K562 (cell line): ENCODE measurements around the gene PPP1R3G. TPM values are rescaled to one million over a fixed set of nuclear protein-coding genes. Genes with fewer than 3 reads are reported as not detected.

Experiments used
- ATAC-seq: fragments of 200-7000 bp; cut with Tn5 transposase; 3 replicates; pipeline ENCODE4 v1.9.1; 2020; ENCODE audit warnings: moderate library complexity
- BruUV-seq: library from RNA; stranded (reverse); fragments of 400-500 nt; replicated peaks from 2 replicates; lab custom pipeline; 2021; lab: Mats Ljungman, UMichigan
- CTCF ChIA-PET: fragments of 300-600 bp; formaldehyde crosslinking; extraction: SDS; loops from one replicate; lab custom pipeline; 2021; ENCODE audit warnings: low intra/inter-chr PET ratio; lab: Yijun Ruan, JAX
- POLR2A ChIA-PET: fragments of 300-600, 350-650 bp; sonication (Branson Sonifier 250); formaldehyde crosslinking; extraction: SDS; loops from one replicate; lab custom pipeline; 2021; ENCODE audit warnings: antibody characterized with exemption, inconsistent platforms; lab: Yijun Ruan, JAX
- DNase-seq, 4 experiments: peaks; one replicate each; pipeline versions ENCODE4 v3.0.0 to v3.0.0-alpha.2; 2011 to 2018; ENCODE audit warnings: low spot score in 3 of 4, mixed read lengths in 3 of 4; ENCODE audit errors: extremely low read depth in 1 of 4
- FAIRE-seq: peaks from 2 replicates; lab custom pipeline; 2011; peaks lifted over from hg19 to GRCh38; lab: Jason Lieb, UNC
- H2AFZ ChIP-seq: 2 replicates; pipeline ENCODE4 v1.6.0; 2011; ENCODE audit warnings: low read depth, low read length, control low read depth, inconsistent platforms
- H3K27ac ChIP-seq: fragments of 200-600 bp; 3 replicates; pipeline ENCODE4 v1.8.0; 2011; ENCODE audit warnings: low read depth, mild to moderate bottlenecking, control low read depth, inconsistent platforms, low read length, moderate library complexity, mixed read lengths; ENCODE audit errors: extremely low read depth
- H3K27me3 ChIP-seq, 2 experiments: fragments of 300-600 bp in 1 of 2; 2 replicates in 1 of 2; 3 replicates in 1 of 2; pipeline versions ENCODE4 v1.6.0 to v1.8.0; 2011; ENCODE audit warnings: inconsistent platforms in 2 of 2, low read length in 2 of 2, mild to moderate bottlenecking in 1 of 2, mixed read lengths in 1 of 2, moderate library complexity in 1 of 2; ENCODE audit not compliant: control insufficient read depth in 2 of 2, insufficient read depth in 2 of 2
- H3K36me3 ChIP-seq: fragments of 300-600 bp; 3 replicates; pipeline ENCODE4 v1.8.0; 2011; ENCODE audit warnings: mild to moderate bottlenecking, low read length, inconsistent platforms; ENCODE audit not compliant: control insufficient read depth, insufficient read depth
- H3K4me1 ChIP-seq, 2 experiments: fragments of 200-600 bp in 1 of 2; replicated peaks in 1 of 2; 2 replicates in 1 of 2; 3 replicates in 1 of 2; pipeline versions ENCODE4 v1.5.1 to v1.8.0; 2011; ENCODE audit warnings: inconsistent platforms in 2 of 2, low read length in 2 of 2, mild to moderate bottlenecking in 1 of 2, mixed read lengths in 1 of 2, moderate library complexity in 1 of 2; ENCODE audit not compliant: control insufficient read depth in 2 of 2, insufficient read depth in 2 of 2
- H3K4me2 ChIP-seq: 2 replicates; pipeline ENCODE4 v1.6.1; 2011; ENCODE audit warnings: low read length, control low read depth, inconsistent platforms, mixed read lengths; ENCODE audit not compliant: insufficient read depth
- H3K4me3 ChIP-seq: fragments of 200-600 bp; sonication (generic), shearing (Covaris generic); 2 replicates; pipeline ENCODE4 v1.5.1; 2016; ENCODE audit warnings: control low read depth, inconsistent platforms
- H3K79me2 ChIP-seq: fragments of 200-600 bp; 3 replicates; pipeline ENCODE4 v1.8.0; 2011; ENCODE audit warnings: low read length, inconsistent platforms; ENCODE audit not compliant: control insufficient read depth, insufficient read depth
- H3K9ac ChIP-seq, 2 experiments: 2 replicates each; pipeline versions ENCODE4 v1.6.0 to v1.6.1; 2011; ENCODE audit warnings: low read depth in 2 of 2, low read length in 2 of 2, control low read depth in 1 of 2, inconsistent platforms in 1 of 2, mild to moderate bottlenecking in 1 of 2, mixed read lengths in 1 of 2; ENCODE audit not compliant: insufficient read depth in 1 of 2
- H3K9me1 ChIP-seq: one replicate; pipeline ENCODE4 v1.6.0; 2011; ENCODE audit warnings: inconsistent platforms, mild to moderate bottlenecking, low read length, moderate library complexity; ENCODE audit not compliant: control insufficient read depth, insufficient read depth
- H3K9me3 ChIP-seq: replicated peaks from 2 replicates; pipeline ENCODE4 v1.5.1; 2011; ENCODE audit warnings: low read depth, low read length, inconsistent platforms; ENCODE audit not compliant: control insufficient read depth, insufficient read depth
- H4K20me1 ChIP-seq: replicated peaks from 2 replicates; pipeline ENCODE4 v1.6.1; 2011; ENCODE audit warnings: low read length, inconsistent platforms, mixed read lengths; ENCODE audit not compliant: control insufficient read depth, insufficient read depth
- JUNB ChIP-seq: fragments of 450-650 bp; formaldehyde crosslinking; conservative IDR thresholded peaks from 2 replicates; pipeline ENCODE4 v1.4.0; 2020; ENCODE audit warnings: mild to moderate bottlenecking
- PRMT5 ChIP-seq: sonication (generic); formaldehyde crosslinking; IDR thresholded peaks from 2 replicates; pipeline ENCODE4 v1.5.0; 2020; ENCODE audit warnings: missing genetic modification reagents
- PYGO2 ChIP-seq: fragments of 450-650 bp; IDR thresholded peaks from 2 replicates; pipeline ENCODE4 v1.6.1; 2016; ENCODE audit warnings: mild to moderate bottlenecking, missing genetic modification characterization, moderate library complexity, missing compliant biosample characterization
- RBM14 ChIP-seq: fragments of 200-400 bp; formaldehyde crosslinking; IDR thresholded peaks from 2 replicates; pipeline ENCODE4 v1.6.1; 2018; ENCODE audit warnings: low read depth, mild to moderate bottlenecking, low read length, moderate library complexity, borderline replicate concordance; ENCODE audit not compliant: insufficient read depth
- RCOR1 ChIP-seq, 2 experiments: IDR thresholded peaks; 2 replicates each; pipeline ENCODE4 v1.6.1; 2012; ENCODE audit warnings: low read depth in 2 of 2, low read length in 2 of 2, borderline replicate concordance in 1 of 2, improper control_type of control experiment in 1 of 2
- SAFB ChIP-seq: fragments of 200-400 bp; formaldehyde crosslinking; IDR thresholded peaks from 2 replicates; pipeline ENCODE4 v1.6.1; 2017; ENCODE audit warnings: low read depth, low read length, borderline replicate concordance
- SRSF7 ChIP-seq: fragments of 200-400 bp; formaldehyde crosslinking; optimal IDR thresholded peaks from 2 replicates; pipeline ENCODE3; 2017; ENCODE audit warnings: mild to moderate bottlenecking, low read depth, low read length
- STAT5B ChIP-seq: fragments of 250-450 bp; sonication (Bioruptor Pico); IDR thresholded peaks from 2 replicates; pipeline ENCODE4 v1.8.0; 2021; ENCODE audit warnings: mild to moderate bottlenecking, inconsistent platforms
- WHSC1 ChIP-seq: IDR thresholded peaks from one replicate; pipeline ENCODE4 v1.6.1; 2012; ENCODE audit warnings: low read length, control low read depth, inconsistent platforms
- ZNF253 ChIP-seq: fragments of 250-450 bp; sonication (Bioruptor Pico); conservative IDR thresholded peaks from 2 replicates; pipeline ENCODE4 v1.6.1; 2021; ENCODE audit warnings: mild to moderate bottlenecking
- WGBS: fragments of 100-300 bp; shearing (Covaris generic); methylation state at CpG from one replicate; pipeline ENCODE4 v1.1.6; 2016; ENCODE audit warnings: low coverage, mixed read lengths; ENCODE audit not compliant: insufficient coverage; ENCODE audit errors: missing lambda C conversion rate; 5-methylcytosine and 5-hydroxymethylcytosine counted together
- in situ Hi-C: fragments of 300-500 bp; cut with MboI; formaldehyde crosslinking; loops from 4 replicates; pipeline ENCODE4 v1.15.0; 2018; ENCODE audit warnings: inconsistent platforms, mixed read lengths
- intact Hi-C: fragments of 100-400 bp; cut with micrococcal nuclease; formaldehyde crosslinking; loops from 2 replicates; pipeline ENCODE4 v1.14.2; 2022
- polyA plus RNA-seq, 8 experiments: library from polyadenylated mRNA; depleted of rRNA in 4 of 8; stranded (reverse) in 5 of 8; unstranded in 3 of 8; fragments of >200 nt; fragmentation: Nextera tagmentation in 2 of 8; fragmentation: Illumina TruSeq in 1 of 8; extraction: Ambion mirVana in 2 of 8; extraction: Trizol in 1 of 8; gene quantifications; 2 replicates each; pipeline versions ENCODE4 v1.2.1 to v1.2.3, GENCODE V29; 2011 to 2014; ENCODE audit warnings: inconsistent platforms in 1 of 8, missing spikeins in 1 of 8
- total RNA-seq, 7 experiments: library from RNA; depleted of rRNA in 6 of 7; stranded (reverse); fragments of >200 nt in 6 of 7; fragmentation: Illumina TruSeq in 2 of 7; extraction: Trizol in 2 of 7; gene quantifications; 2 replicates each; pipeline versions ENCODE4 v1.2.1 to v1.2.3, GENCODE V29; 2011 to 2021; ENCODE audit warnings: low replicate concordance in 1 of 7
- TF ChIP-seq, protein P1 (sequence below), 2 experiments: fragments of 450-650 bp in 1 of 2; sonication (generic) in 1 of 2; formaldehyde crosslinking in 1 of 2; IDR thresholded peaks; 2 replicates each; pipeline versions ENCODE4 v1.7.1 to v1.9.0; 2016 to 2022; ENCODE audit warnings: inconsistent platforms in 1 of 2, mild to moderate bottlenecking in 1 of 2, missing genetic modification reagents in 1 of 2

The PPP1R3G gene
- total and polyA plus RNA-seq, 9 of the 15 experiments (the other 6 are each of a cell fraction or from before 2014, with no cell fraction given), result 0.01 to 0.13 (median 0.01) TPM; not detected in 4

DNA sequence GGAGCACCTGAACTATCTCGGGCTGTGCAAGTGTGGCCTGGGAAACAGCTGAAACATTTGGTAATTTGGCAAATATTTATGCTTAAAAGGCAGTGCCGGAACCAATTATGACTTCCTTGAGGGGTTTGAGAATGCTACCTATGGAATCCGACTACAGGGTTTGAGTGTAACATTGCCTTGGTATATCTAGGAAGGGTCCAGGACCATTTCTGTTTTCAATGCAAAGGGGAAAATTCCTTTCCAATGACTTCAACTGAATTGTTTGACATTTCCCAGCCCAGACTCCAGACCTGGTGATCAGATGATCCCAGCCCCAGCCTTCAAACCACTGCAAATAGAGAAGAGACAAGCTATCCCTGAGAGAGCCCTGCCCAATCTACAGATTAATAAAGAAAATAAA is 4.6 kb upstream of the PPP1R3G start:
- ChIA-PET POLR2A (no interaction called here), CTCF (no interaction called here)
- H3K79me2 ChIP-seq, result no peaks in the 10 kb centered on the region
- WGBS, result 0% methylated on average over 3 of the region's 3 CpGs
- ATAC-seq (no peak), FAIRE-seq (no peak), DNase-seq (no peak)
- no peaks in the 10 kb centered on the region for H4K20me1 ChIP-seq
- H3K9me1 ChIP-seq, result no peaks in the 10 kb centered on the region
- BruUV-seq, result no TSS peak
- H3K9me3 ChIP-seq, result no peaks in the 10 kb centered on the region
- no peak overlapping the region for H3K27ac ChIP-seq
- H3K9ac ChIP-seq, result no peak overlapping the region
- peaks cover 17 to 48% of the 10 kb centered on the region in 2 experiments; a peak in 3 of 5 replicates for H3K27me3 ChIP-seq
- intact Hi-C loops, result no loop called here
- H2AFZ ChIP-seq, result no peak overlapping the region
- no peak overlapping the region for H3K4me3 ChIP-seq
- in situ Hi-C loops, result no loop called here
- no peak overlapping the region for H3K4me2 ChIP-seq
- no peaks in the 10 kb centered on the region for H3K36me3 ChIP-seq
- H3K4me1 ChIP-seq, result peaks cover 5 to 15% of the 10 kb centered on the region in 2 experiments; a peak in 3 of 5 replicates
- TF ChIP-seq SAFB (no peak), SRSF7 (no peak), PYGO2 (tag) (no peak), ZNF253 (CRISPR knock-in tag) (no peak), STAT5B (CRISPR knock-in tag) (no peak), JUNB (CRISPR knock-in tag) (no peak), PRMT5 (CRISPR knock-in tag) (no peak), RCOR1 (IDR thresholded peaks at IDR 0.05; ENCODE audit: borderline replicate concordance in 1 of 2, low read depth in 2 of 2, low read length in 2 of 2) (no peak), RBM14 (no peak), WHSC1 (no peak)
- TF ChIP-seq, protein P1, sequence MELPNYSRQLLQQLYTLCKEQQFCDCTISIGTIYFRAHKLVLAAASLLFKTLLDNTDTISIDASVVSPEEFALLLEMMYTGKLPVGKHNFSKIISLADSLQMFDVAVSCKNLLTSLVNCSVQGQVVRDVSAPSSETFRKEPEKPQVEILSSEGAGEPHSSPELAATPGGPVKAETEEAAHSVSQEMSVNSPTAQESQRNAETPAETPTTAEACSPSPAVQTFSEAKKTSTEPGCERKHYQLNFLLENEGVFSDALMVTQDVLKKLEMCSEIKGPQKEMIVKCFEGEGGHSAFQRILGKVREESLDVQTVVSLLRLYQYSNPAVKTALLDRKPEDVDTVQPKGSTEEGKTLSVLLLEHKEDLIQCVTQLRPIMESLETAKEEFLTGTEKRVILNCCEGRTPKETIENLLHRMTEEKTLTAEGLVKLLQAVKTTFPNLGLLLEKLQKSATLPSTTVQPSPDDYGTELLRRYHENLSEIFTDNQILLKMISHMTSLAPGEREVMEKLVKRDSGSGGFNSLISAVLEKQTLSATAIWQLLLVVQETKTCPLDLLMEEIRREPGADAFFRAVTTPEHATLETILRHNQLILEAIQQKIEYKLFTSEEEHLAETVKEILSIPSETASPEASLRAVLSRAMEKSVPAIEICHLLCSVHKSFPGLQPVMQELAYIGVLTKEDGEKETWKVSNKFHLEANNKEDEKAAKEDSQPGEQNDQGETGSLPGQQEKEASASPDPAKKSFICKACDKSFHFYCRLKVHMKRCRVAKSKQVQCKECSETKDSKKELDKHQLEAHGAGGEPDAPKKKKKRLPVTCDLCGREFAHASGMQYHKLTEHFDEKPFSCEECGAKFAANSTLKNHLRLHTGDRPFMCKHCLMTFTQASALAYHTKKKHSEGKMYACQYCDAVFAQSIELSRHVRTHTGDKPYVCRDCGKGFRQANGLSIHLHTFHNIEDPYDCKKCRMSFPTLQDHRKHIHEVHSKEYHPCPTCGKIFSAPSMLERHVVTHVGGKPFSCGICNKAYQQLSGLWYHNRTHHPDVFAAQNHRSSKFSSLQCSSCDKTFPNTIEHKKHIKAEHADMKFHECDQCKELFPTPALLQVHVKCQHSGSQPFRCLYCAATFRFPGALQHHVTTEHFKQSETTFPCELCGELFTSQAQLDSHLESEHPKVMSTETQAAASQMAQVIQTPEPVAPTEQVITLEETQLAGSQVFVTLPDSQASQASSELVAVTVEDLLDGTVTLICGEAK (IDR thresholded peaks at IDR 0.05), result no peak
- TF ChIP-seq, protein P1 (CRISPR knock-in tag; IDR thresholded peaks at IDR 0.05), result no peak
